Uterus (tissue), 2 donors: ENCODE data around the gene TRIM58.

Experiments
- POLR2A ChIP-seq, 2 donors: fragments of 450-650 bp; IDR thresholded peaks; one replicate each; pipeline ENCODE4 v1.6.1; 2016; ENCODE audit warnings: antibody characterized with exemption in 2 of 2, mild to moderate bottlenecking in 1 of 2, moderate library complexity in 1 of 2
- TF ChIP-seq, protein P1 (sequence below), 4 experiments: fragments of 200-600 bp in 2 of 4; fragments of 450-650 bp in 2 of 4; sonication (generic) in 2 of 4; IDR thresholded peaks; one replicate each; pipeline ENCODE4 v1.5.1; 2016 to 2019; ENCODE audit warnings: antibody characterized with exemption in 4 of 4, mild to moderate bottlenecking in 2 of 4, moderate library complexity in 1 of 4

DNA sequence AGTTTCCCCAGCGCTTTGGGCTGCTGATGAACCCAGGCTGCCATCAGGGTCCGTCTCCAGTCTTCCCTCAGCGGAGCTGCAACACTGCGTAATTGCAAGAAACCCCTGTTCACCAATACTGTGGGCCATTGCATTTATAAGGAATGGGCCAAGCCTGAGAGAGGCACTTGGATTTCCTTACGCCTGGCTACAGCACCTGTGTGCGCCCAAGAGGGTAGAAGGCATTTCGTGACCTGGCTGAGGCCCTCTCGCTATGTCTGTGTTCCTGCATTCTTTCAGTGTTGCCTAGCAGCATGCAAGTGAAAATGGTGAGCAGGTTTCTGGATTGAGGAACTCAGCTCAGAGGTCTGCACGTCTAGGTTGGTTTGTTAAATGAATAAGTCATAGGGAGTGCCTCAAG, 26.4 kb downstream of the TRIM58 start:
- TF ChIP-seq, protein P1, sequence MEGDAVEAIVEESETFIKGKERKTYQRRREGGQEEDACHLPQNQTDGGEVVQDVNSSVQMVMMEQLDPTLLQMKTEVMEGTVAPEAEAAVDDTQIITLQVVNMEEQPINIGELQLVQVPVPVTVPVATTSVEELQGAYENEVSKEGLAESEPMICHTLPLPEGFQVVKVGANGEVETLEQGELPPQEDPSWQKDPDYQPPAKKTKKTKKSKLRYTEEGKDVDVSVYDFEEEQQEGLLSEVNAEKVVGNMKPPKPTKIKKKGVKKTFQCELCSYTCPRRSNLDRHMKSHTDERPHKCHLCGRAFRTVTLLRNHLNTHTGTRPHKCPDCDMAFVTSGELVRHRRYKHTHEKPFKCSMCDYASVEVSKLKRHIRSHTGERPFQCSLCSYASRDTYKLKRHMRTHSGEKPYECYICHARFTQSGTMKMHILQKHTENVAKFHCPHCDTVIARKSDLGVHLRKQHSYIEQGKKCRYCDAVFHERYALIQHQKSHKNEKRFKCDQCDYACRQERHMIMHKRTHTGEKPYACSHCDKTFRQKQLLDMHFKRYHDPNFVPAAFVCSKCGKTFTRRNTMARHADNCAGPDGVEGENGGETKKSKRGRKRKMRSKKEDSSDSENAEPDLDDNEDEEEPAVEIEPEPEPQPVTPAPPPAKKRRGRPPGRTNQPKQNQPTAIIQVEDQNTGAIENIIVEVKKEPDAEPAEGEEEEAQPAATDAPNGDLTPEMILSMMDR (IDR thresholded peaks at IDR 0.05), result no peak
- no peak for TF ChIP-seq POLR2A (IDR thresholded peaks at IDR 0.05)
